Measurements from ENCODE around the gene CCDC184.

- TF ChIP-seq CTCF (IDR thresholded peaks at IDR 0.05; ENCODE audit: insufficient read depth, low read length, poor library complexity, severe bottlenecking) (no peak), EZH2phosphoT487 (conservative IDR thresholded peaks at IDR 0.05; ENCODE audit: low read length) (no peak)
Measured at GRCh38 chr12:48201516-48201915, 18.1 kb downstream of the CCDC184 start.

Data from SU-DHL-6 (cell line).